GM12892 (cell line): Measurements from ENCODE around the gene NCOR2.

Experiments
- DNase-seq: peaks from one replicate; pipeline ENCODE4 v3.0.0; 2011; ENCODE audit not compliant: insufficient read length
- FAIRE-seq: peaks from 2 replicates; lab custom pipeline; 2011; peaks lifted over from hg19 to GRCh38; lab: Jason Lieb, UNC
- POLR2A ChIP-seq: IDR thresholded peaks from 2 replicates; pipeline ENCODE4 v1.6.1; 2011; ENCODE audit warnings: low read depth, low read length, control low read depth
- POLR2AphosphoS5 ChIP-seq: IDR thresholded peaks from 2 replicates; pipeline ENCODE4 v1.6.1; 2011; ENCODE audit warnings: low read depth, low read length, control low read depth
- TAF1 ChIP-seq: IDR thresholded peaks from 2 replicates; pipeline ENCODE4 v1.6.1; 2011; ENCODE audit warnings: low read depth, mild to moderate bottlenecking, control low read depth, low read length, borderline replicate concordance

The NCOR2 gene

GRCh38 chr12:124608450-124608870, 41.0 kb upstream of the NCOR2 start:
- FAIRE-seq (no peak), DNase-seq (no peak)
- TF ChIP-seq POLR2A (no peak), POLR2AphosphoS5 (no peak), TAF1 (no peak)

- no peak for FAIRE-seq
- no peak for TF ChIP-seq POLR2A
- TF ChIP-seq TAF1, result no peak
- no peak for TF ChIP-seq POLR2AphosphoS5
- DNase-seq, result no peak
Observed at GRCh38 chr12:124607681-124608425, 40.4 kb upstream of the NCOR2 start.

- TF ChIP-seq POLR2A, result no peak
- no peak for TF ChIP-seq TAF1
- no peak for TF ChIP-seq POLR2AphosphoS5
- DNase-seq (no peak), FAIRE-seq (no peak)
Observed at GRCh38 chr12:124605883-124606774, 38.7 kb upstream of the NCOR2 start.

- no peak for TF ChIP-seq TAF1
- no peak for TF ChIP-seq POLR2A
- no peak for TF ChIP-seq POLR2AphosphoS5
- no peak for DNase-seq
- FAIRE-seq, result no peak
Observed at GRCh38 chr12:124605150-124605882, 37.9 kb upstream of the NCOR2 start.

GRCh38 chr12:124604264-124604680, 36.9 kb upstream of the NCOR2 start:
- TF ChIP-seq POLR2A (no peak), TAF1 (no peak), POLR2AphosphoS5 (no peak)
- DNase-seq, result no peak
- FAIRE-seq, result no peak

GRCh38 chr12:124603831-124604251, 36.4 kb upstream of the NCOR2 start:
- no peak for DNase-seq
- TF ChIP-seq TAF1, result no peak

GRCh38 chr12:124603100-124603541, 35.7 kb upstream of the NCOR2 start:
- DNase-seq (no peak), FAIRE-seq (no peak)
- no peak for TF ChIP-seq POLR2A
- TF ChIP-seq POLR2AphosphoS5, result no peak
- no peak for TF ChIP-seq TAF1

More at GRCh38 chr12:124603831-124604251, 36.4 kb upstream of the NCOR2 start:
- FAIRE-seq, result no peak

- FAIRE-seq, result no peak
Observed at GRCh38 chr12:124601706-124602105, 34.3 kb upstream of the NCOR2 start.

GRCh38 chr12:124599074-124599999, 31.9 kb upstream of the NCOR2 start:
- DNase-seq, result no peak
- no peak for FAIRE-seq
- no peak for TF ChIP-seq POLR2A
- TF ChIP-seq TAF1, result no peak
- TF ChIP-seq POLR2AphosphoS5, result no peak

More at GRCh38 chr12:124601706-124602105, 34.3 kb upstream of the NCOR2 start:
- TF ChIP-seq TAF1 (no peak), POLR2AphosphoS5 (no peak), POLR2A (no peak)
- no peak for DNase-seq

GRCh38 chr12:124597041-124597440, 29.6 kb upstream of the NCOR2 start:
- FAIRE-seq (no peak), DNase-seq (no peak)
- TF ChIP-seq POLR2AphosphoS5 (no peak), TAF1 (no peak), POLR2A (no peak)
